Hepatocyte (in vitro differentiated cells): ENCODE results near the gene SLC17A9. TPM values are rescaled to one million over a fixed set of nuclear protein-coding genes. Genes with fewer than 3 reads are reported as not detected.
A peak's percentile ranks its signal among the peaks of the same experiment; 100 is the strongest.

Experiments
- DNase-seq: peaks from one replicate; pipeline ENCODE4 v3.0.0-alpha.2; 2016; ENCODE audit warnings: low spot score
- H2AFZ ChIP-seq: fragments of 200-600 bp; sonication (generic); 2 replicates; pipeline ENCODE4 v1.6.0; 2016; ENCODE audit warnings: antibody characterized with exemption, mild to moderate bottlenecking
- H3K27ac ChIP-seq: fragments of 200-600 bp; sonication (generic); 2 replicates; pipeline ENCODE4 v1.5.1; 2016; ENCODE audit warnings: mild to moderate bottlenecking
- H3K27me3 ChIP-seq: fragments of 200-600 bp; sonication (generic); 2 replicates; pipeline ENCODE4 v1.6.1; 2016
- H3K36me3 ChIP-seq: fragments of 200-600 bp; sonication (generic); replicated peaks from 2 replicates; pipeline ENCODE4 v1.5.1; 2016; ENCODE audit warnings: low read depth; ENCODE audit not compliant: insufficient read depth
- H3K4me1 ChIP-seq: fragments of 200-600 bp; sonication (generic); 2 replicates; pipeline ENCODE4 v1.5.1; 2016; ENCODE audit warnings: mild to moderate bottlenecking, moderate library complexity; ENCODE audit not compliant: insufficient read depth
- H3K4me2 ChIP-seq: fragments of 200-600 bp; sonication (generic); 2 replicates; pipeline ENCODE4 v1.6.0; 2016
- H3K4me3 ChIP-seq: fragments of 200-600 bp; sonication (generic); 2 replicates; pipeline ENCODE4 v1.5.1; 2016; ENCODE audit warnings: mild to moderate bottlenecking
- H3K79me2 ChIP-seq: fragments of 200-600 bp; sonication (generic); 2 replicates; pipeline ENCODE4 v1.6.0; 2017; ENCODE audit warnings: mild to moderate bottlenecking
- H3K9me2 ChIP-seq: fragments of 200-600 bp; sonication (generic); replicated peaks from 2 replicates; pipeline ENCODE4 v1.6.0; 2017; ENCODE audit warnings: mild to moderate bottlenecking; ENCODE audit not compliant: insufficient read depth
- H3K9me3 ChIP-seq: fragments of 200-600 bp; sonication (generic); 2 replicates; pipeline ENCODE4 v1.5.1; 2016; ENCODE audit warnings: low read depth, mild to moderate bottlenecking
- H4K20me1 ChIP-seq: fragments of 200-600 bp; sonication (generic); 2 replicates; pipeline ENCODE4 v1.6.0; 2016; ENCODE audit warnings: mild to moderate bottlenecking; ENCODE audit not compliant: insufficient read depth, poor library complexity, severe bottlenecking
- CTCF ChIP-seq: fragments of 200-600 bp; sonication (generic); IDR thresholded peaks from 2 replicates; pipeline ENCODE4 v1.5.1; 2016; ENCODE audit warnings: antibody characterized with exemption, mild to moderate bottlenecking; ENCODE audit not compliant: poor library complexity
- EZH2 ChIP-seq: fragments of 200-600 bp; sonication (generic); IDR thresholded peaks from 2 replicates; pipeline ENCODE4 v1.6.1; 2016; ENCODE audit warnings: antibody characterized with exemption, mild to moderate bottlenecking, borderline replicate concordance
- EZH2phosphoT487 ChIP-seq: fragments of 200-600 bp; sonication (generic); IDR thresholded peaks from one replicate; pipeline ENCODE4 v1.6.1; 2018; ENCODE audit warnings: antibody characterized with exemption, mild to moderate bottlenecking, low read depth, moderate library complexity; ENCODE audit not compliant: unreplicated experiment, severe bottlenecking
- WGBS: methylation state at CpG from one replicate; pipeline ENCODE4 v1.1.6; 2016; ENCODE audit warnings: low lambda C conversion rate; ENCODE audit errors: missing lambda C conversion rate; 5-methylcytosine and 5-hydroxymethylcytosine counted together
- polyA plus RNA-seq: library from polyadenylated mRNA; unstranded; fragments of >200 nt; fragmentation: Nextera tagmentation; extraction: Ambion mirVana; gene quantifications from 2 replicates; pipeline ENCODE4 v1.2.1, GENCODE V29; 2016
- total RNA-seq: library from RNA; depleted of rRNA; stranded (reverse); fragments of >200 nt; gene quantifications from 2 replicates; pipeline ENCODE4 v1.2.3, GENCODE V29; 2014

The SLC17A9 gene
- total and polyA plus RNA-seq, 2 experiments from 2014 or later, result 26.9 to 83.9 TPM

GRCh38 chr20:63009045-63009961, 56.8 kb downstream of the SLC17A9 start:
- Histone ChIP-seq H3K9me2 (no peaks in the 10 kb centered on the region), H3K27ac (no peak overlapping the region), H3K9me3 (no peaks in the 10 kb centered on the region), H4K20me1 (no peaks in the 10 kb centered on the region), H3K36me3 (no peaks in the 10 kb centered on the region), H3K4me3 (no peak overlapping the region), H3K27me3 (peaks cover 90% of the 10 kb centered on the region), H3K4me1 (peaks cover 11% of the 10 kb centered on the region), H2AFZ (no peak overlapping the region), H3K79me2 (no peaks in the 10 kb centered on the region), H3K4me2 (peak overlapping the region; percentile 90)
- 31% methylated on average over 50 of the region's 54 CpGs for WGBS
- DNase-seq, result peak; percentile 84
- TF ChIP-seq EZH2phosphoT487 (no peak), CTCF (peak; percentile 98)

GRCh38 chr20:63009988-63010769, 57.7 kb downstream of the SLC17A9 start:
- Histone ChIP-seq H3K27me3 (peaks cover 90% of the 10 kb centered on the region), H3K36me3 (no peaks in the 10 kb centered on the region), H3K4me1 (peaks cover 11% of the 10 kb centered on the region), H3K79me2 (no peaks in the 10 kb centered on the region), H4K20me1 (no peaks in the 10 kb centered on the region), H3K4me2 (no peak overlapping the region), H3K4me3 (no peak overlapping the region), H3K9me3 (no peaks in the 10 kb centered on the region), H2AFZ (no peak overlapping the region), H3K27ac (no peak overlapping the region), H3K9me2 (no peaks in the 10 kb centered on the region)
- TF ChIP-seq EZH2phosphoT487, result no peak
- no peak for DNase-seq
- 74% methylated on average over 29 of the region's 30 CpGs for WGBS

GRCh38 chr20:63011798-63012197, 59.3 kb downstream of the SLC17A9 start:
- H3K36me3 ChIP-seq, result no peaks in the 10 kb centered on the region
- peaks cover 76% of the 10 kb centered on the region for H3K27me3 ChIP-seq
- H3K4me2 ChIP-seq, result no peak overlapping the region
- 61% methylated on average over 3 of the region's 3 CpGs for WGBS
- H3K9me2 ChIP-seq, result no peaks in the 10 kb centered on the region
- H3K79me2 ChIP-seq, result no peaks in the 10 kb centered on the region
- TF ChIP-seq EZH2 (no peak), EZH2phosphoT487 (no peak), CTCF (no peak)
- H2AFZ ChIP-seq, result no peak overlapping the region
- no peaks in the 10 kb centered on the region for H4K20me1 ChIP-seq
- no peak overlapping the region for H3K4me3 ChIP-seq
- peaks cover 11% of the 10 kb centered on the region for H3K4me1 ChIP-seq
- DNase-seq, result no peak
- no peak overlapping the region for H3K27ac ChIP-seq
- no peaks in the 10 kb centered on the region for H3K9me3 ChIP-seq

- TF ChIP-seq EZH2phosphoT487, result no peak
- TF ChIP-seq EZH2, result no peak
- no peak for TF ChIP-seq CTCF
- Histone ChIP-seq H3K36me3 (no peaks in the 10 kb centered on the region), H3K4me3 (no peak overlapping the region), H3K9me3 (no peaks in the 10 kb centered on the region), H3K4me1 (peaks cover 11% of the 10 kb centered on the region), H3K27me3 (peaks cover 62% of the 10 kb centered on the region), H3K79me2 (no peaks in the 10 kb centered on the region), H3K4me2 (no peak overlapping the region), H4K20me1 (no peaks in the 10 kb centered on the region), H3K9me2 (no peaks in the 10 kb centered on the region), H3K27ac (no peak overlapping the region), H2AFZ (no peak overlapping the region)
- no peak for DNase-seq
These were observed 60.7 kb downstream of the SLC17A9 start for GRCh38 chr20:63013207-63013606.
